ENCODE measurements around the gene PFDN6.

GRCh38 chr6:33301877-33302276 is 12.5 kb downstream of the PFDN6 start:
- TF ChIP-seq, protein P1, sequence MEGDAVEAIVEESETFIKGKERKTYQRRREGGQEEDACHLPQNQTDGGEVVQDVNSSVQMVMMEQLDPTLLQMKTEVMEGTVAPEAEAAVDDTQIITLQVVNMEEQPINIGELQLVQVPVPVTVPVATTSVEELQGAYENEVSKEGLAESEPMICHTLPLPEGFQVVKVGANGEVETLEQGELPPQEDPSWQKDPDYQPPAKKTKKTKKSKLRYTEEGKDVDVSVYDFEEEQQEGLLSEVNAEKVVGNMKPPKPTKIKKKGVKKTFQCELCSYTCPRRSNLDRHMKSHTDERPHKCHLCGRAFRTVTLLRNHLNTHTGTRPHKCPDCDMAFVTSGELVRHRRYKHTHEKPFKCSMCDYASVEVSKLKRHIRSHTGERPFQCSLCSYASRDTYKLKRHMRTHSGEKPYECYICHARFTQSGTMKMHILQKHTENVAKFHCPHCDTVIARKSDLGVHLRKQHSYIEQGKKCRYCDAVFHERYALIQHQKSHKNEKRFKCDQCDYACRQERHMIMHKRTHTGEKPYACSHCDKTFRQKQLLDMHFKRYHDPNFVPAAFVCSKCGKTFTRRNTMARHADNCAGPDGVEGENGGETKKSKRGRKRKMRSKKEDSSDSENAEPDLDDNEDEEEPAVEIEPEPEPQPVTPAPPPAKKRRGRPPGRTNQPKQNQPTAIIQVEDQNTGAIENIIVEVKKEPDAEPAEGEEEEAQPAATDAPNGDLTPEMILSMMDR (IDR thresholded peaks at IDR 0.05; ENCODE audit: low read depth, low read length, poor library complexity, severe bottlenecking): no peak
- no peak for TF ChIP-seq EZH2phosphoT487 (IDR thresholded peaks at IDR 0.05; ENCODE audit: borderline replicate concordance, low read length)
